ENCODE results near the gene HLA-DRB5. TPM values are rescaled to one million over a fixed set of nuclear protein-coding genes. Genes with fewer than 3 reads are reported as not detected.
"Not testable (repeated sequence)": the region's sequence is repeated elsewhere in the genome, so short reads cannot be mapped to it uniquely, and the experiment has no call there.

HLA-DRB5 gene
- total RNA-seq, 1 experiment from 2014 or later = not detected

- in situ Hi-C loops (cut with HindIII; ENCODE audit: low pct_unique_long_range_greater_than_20kb, low sequenced_read_pairs) = loop anchor here (10.0 kb wide), 1 partner anchor 65 kb away; the partner anchor contains the start of gene HLA-DRB1
- no peak for DNase-seq (ENCODE audit: low read depth)
Observed at GRCh38 chr6:32519910-32520258, 10.2 kb downstream of the HLA-DRB5 start.

GRCh38 chr6:32519118-32519909 is 10.8 kb downstream of the HLA-DRB5 start:
- no peak for DNase-seq (ENCODE audit: low read depth)
- in situ Hi-C loops (cut with HindIII; ENCODE audit: low pct_unique_long_range_greater_than_20kb, low sequenced_read_pairs) = no loop called here

- in situ Hi-C loops (cut with HindIII; ENCODE audit: low pct_unique_long_range_greater_than_20kb, low sequenced_read_pairs) = no loop called here
- DNase-seq (ENCODE audit: low read depth) = no peak
Observed at GRCh38 chr6:32517654-32518445, 12.2 kb downstream of the HLA-DRB5 start.

GRCh38 chr6:32501016-32501415 is 29.1 kb downstream of the HLA-DRB5 start:
- DNase-seq (ENCODE audit: low read depth) = no peak
- in situ Hi-C loops (cut with HindIII; ENCODE audit: low pct_unique_long_range_greater_than_20kb, low sequenced_read_pairs) = no loop called here

GRCh38 chr6:32492351-32492750 is 37.7 kb downstream of the HLA-DRB5 start:
- DNase-seq (ENCODE audit: low read depth) = no peak
- in situ Hi-C loops (cut with HindIII; ENCODE audit: low pct_unique_long_range_greater_than_20kb, low sequenced_read_pairs) = no loop called here

GRCh38 chr6:32491700-32492099 is 38.4 kb downstream of the HLA-DRB5 start:
- in situ Hi-C loops (cut with HindIII; ENCODE audit: low pct_unique_long_range_greater_than_20kb, low sequenced_read_pairs) = no loop called here

GRCh38 chr6:32488083-32488482 is 42.0 kb downstream of the HLA-DRB5 start:
- no peak for DNase-seq (ENCODE audit: low read depth)
- in situ Hi-C loops (cut with HindIII; ENCODE audit: low pct_unique_long_range_greater_than_20kb, low sequenced_read_pairs) = no loop called here

More at GRCh38 chr6:32491700-32492099, 38.4 kb downstream of the HLA-DRB5 start:
- DNase-seq (ENCODE audit: low read depth) = no peak

- no peak for DNase-seq (ENCODE audit: low read depth)
- in situ Hi-C loops (cut with HindIII; ENCODE audit: low pct_unique_long_range_greater_than_20kb, low sequenced_read_pairs) = no loop called here
Observed at GRCh38 chr6:32484614-32484998, 45.5 kb downstream of the HLA-DRB5 start.

- in situ Hi-C loops (cut with HindIII; ENCODE audit: low pct_unique_long_range_greater_than_20kb, low sequenced_read_pairs) = no loop called here
- no peak for DNase-seq (ENCODE audit: low read depth)
Observed at GRCh38 chr6:32483968-32484613, 46.0 kb downstream of the HLA-DRB5 start.

GRCh38 chr6:32475392-32476206 is 54.5 kb downstream of the HLA-DRB5 start:
- in situ Hi-C loops (cut with HindIII; ENCODE audit: low pct_unique_long_range_greater_than_20kb, low sequenced_read_pairs) = no loop called here
- no peak for DNase-seq (ENCODE audit: low read depth)

- DNase-seq (ENCODE audit: low read depth) = peak; percentile 30
- in situ Hi-C loops (cut with HindIII; ENCODE audit: low pct_unique_long_range_greater_than_20kb, low sequenced_read_pairs) = not testable (repeated sequence)
Observed at GRCh38 chr6:32473376-32474348, 56.4 kb downstream of the HLA-DRB5 start.

- in situ Hi-C loops (cut with HindIII; ENCODE audit: low pct_unique_long_range_greater_than_20kb, low sequenced_read_pairs) = no loop called here
- no peak for DNase-seq (ENCODE audit: low read depth)
Observed at GRCh38 chr6:32472781-32473375, 57.2 kb downstream of the HLA-DRB5 start.

GRCh38 chr6:32467743-32468503 is 62.2 kb downstream of the HLA-DRB5 start:
- DNase-seq (ENCODE audit: low read depth); in situ Hi-C loops (cut with HindIII; ENCODE audit: low pct_unique_long_range_greater_than_20kb, low sequenced_read_pairs): not testable (repeated sequence)

All from Caki2 (cell line).